DOHH2 (cell line): Measurements from ENCODE around the gene BTBD19.

ENCODE experiments used
- CTCF ChIP-seq: fragments of 200-600 bp; sonication (generic); IDR thresholded peaks from one replicate; pipeline ENCODE4 v1.5.1; 2014; ENCODE audit warnings: antibody characterized with exemption, mild to moderate bottlenecking, low read depth, low read length; ENCODE audit not compliant: poor library complexity, severe bottlenecking
- EZH2phosphoT487 ChIP-seq: fragments of 200-600 bp; sonication (generic); IDR thresholded peaks from 2 replicates; pipeline ENCODE4 v1.6.1; 2017; ENCODE audit warnings: borderline replicate concordance, mild to moderate bottlenecking, antibody characterized with exemption, low read length, moderate library complexity, mixed read lengths

- TF ChIP-seq CTCF (no peak), EZH2phosphoT487 (no peak)
Observed at GRCh38 chr1:44759077-44759476, 49.2 kb upstream of the BTBD19 start.
